Activated CD8-positive, alpha-beta memory T cell treated with anti-CD3 and anti-CD28 coated beads, Interleukin-2, amount 10 ng/mL, durations not matched to agents 7 days and 5 days (primary cell): ENCODE measurements around the gene OGFOD2. TPM values are rescaled to one million over a fixed set of nuclear protein-coding genes. Genes with fewer than 3 reads are reported as not detected.

Source experiments
- ATAC-seq: fragments of 150-1000 bp; cut with Tn5 transposase; one replicate; pipeline ENCODE4 v1.10.0; 2021; ENCODE audit warnings: moderate library complexity
- CTCF ChIA-PET: fragments of 350-600 bp; sonication (Branson Sonifier 250); formaldehyde crosslinking; loops from one replicate; lab custom pipeline; 2021; ENCODE audit warnings: antibody characterized with exemption; lab: Charles Lee
- DNase-seq: peaks from one replicate; pipeline ENCODE4 v3.0.0-alpha.2; 2020
- H3K27ac Mint-ChIP-seq: one replicate; pipeline ENCODE4 v1.8.0; 2021; ENCODE audit warnings: mild to moderate bottlenecking, mixed read lengths
- H3K27me3 Mint-ChIP-seq: one replicate; pipeline ENCODE4 v1.8.0; 2021; ENCODE audit warnings: mixed read lengths
- H3K36me3 Mint-ChIP-seq: one replicate; pipeline ENCODE4 v1.8.0; 2021; ENCODE audit warnings: mild to moderate bottlenecking, mixed read lengths
- H3K4me1 Mint-ChIP-seq: one replicate; pipeline ENCODE4 v1.8.0; 2021; ENCODE audit warnings: mixed read lengths
- H3K4me3 Mint-ChIP-seq: one replicate; pipeline ENCODE4 v1.8.0; 2021; ENCODE audit warnings: mild to moderate bottlenecking, moderate library complexity, mixed read lengths
- H3K9me3 Mint-ChIP-seq: one replicate; pipeline ENCODE4 v1.8.0; 2022; ENCODE audit warnings: low read depth, mixed read lengths
- total RNA-seq, 2 experiments: library from RNA; stranded (reverse); gene quantifications; one replicate each; pipeline ENCODE4 v1.2.3, GENCODE V29; 2021

OGFOD2 gene
- total RNA-seq, 2 experiments from 2014 or later = 23.8 to 29.8 TPM

DNA sequence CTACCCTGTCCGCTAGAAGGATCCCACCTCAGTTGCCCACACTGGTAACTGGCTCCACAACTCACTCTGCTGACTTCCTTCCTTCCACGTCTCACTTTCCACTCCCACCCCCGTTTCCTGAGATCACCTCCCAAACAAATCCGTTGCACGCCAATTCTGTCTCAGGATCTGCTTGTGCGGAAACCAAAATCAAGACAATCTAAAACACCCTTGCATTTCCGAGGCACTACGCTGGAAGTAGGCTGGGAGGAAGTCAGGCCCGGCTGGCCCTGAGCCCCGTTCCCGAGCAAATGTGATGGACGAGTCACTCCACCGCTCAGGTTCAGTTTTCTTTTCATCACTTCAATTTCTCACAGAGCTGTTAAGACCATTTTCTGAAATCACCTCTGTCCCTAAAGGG lies 31.8 kb upstream of the OGFOD2 start:
- Mint-ChIP-seq H3K27ac (no peak overlapping the region), H3K27me3 (no peaks in the 10 kb centered on the region), H3K36me3 (no peaks in the 10 kb centered on the region), H3K9me3 (no peaks in the 10 kb centered on the region), H3K4me3 (no peak overlapping the region), H3K4me1 (peaks cover 38% of the 10 kb centered on the region)
- CTCF ChIA-PET = interaction anchor here (0.7 kb wide), 1 partner anchor 45 kb away, joined by 3 read pairs; no protein-coding TSS in a partner anchor
- ATAC-seq (no peak), DNase-seq (no peak)

DNA sequence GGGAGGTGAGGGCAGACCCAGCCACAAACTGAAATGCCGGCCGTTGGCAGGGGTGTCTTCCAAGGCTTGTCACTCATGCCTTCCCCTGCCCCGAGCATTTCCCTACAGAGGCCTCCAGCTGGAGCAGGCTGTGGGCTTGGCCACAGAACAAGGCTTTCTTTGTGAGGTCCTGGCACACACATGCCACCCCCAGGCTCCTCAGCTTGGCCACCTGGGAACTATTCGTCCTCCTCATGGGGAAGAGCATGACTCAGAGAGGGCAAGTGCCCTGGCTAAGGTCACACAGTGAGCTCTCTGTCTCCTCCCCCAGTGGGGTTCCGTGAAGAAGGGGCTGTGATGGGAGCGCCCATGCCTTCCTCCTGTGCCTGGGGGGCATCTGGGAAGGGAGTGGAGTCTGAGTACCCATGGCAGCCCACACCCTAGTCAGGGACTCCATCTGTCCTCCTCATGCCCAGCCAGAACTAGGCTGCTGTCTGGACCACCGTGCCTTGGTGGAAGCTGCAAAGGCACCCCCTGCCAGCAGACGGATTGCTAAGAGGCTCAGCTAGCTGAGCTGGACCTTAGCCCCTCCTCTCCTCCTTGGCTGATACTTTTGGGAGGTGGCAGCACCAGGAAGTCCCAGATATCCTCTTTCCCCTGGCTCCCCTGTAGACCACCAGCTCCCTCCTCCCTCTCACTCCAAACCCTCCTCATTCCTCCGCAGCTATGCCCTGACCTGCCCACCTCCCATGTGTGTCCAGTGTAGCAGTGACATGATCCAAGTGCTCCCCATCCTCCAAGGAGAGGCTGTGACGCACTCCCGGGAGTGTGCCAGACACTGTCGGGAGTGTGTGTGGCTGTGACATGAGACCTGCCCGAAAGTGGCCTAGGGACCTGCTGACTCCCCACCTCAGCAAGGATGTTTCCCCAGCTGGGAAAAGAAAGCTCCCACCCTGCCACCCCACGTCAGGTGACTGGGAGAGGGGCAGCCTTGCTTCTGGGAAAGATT lies 30.1 kb upstream of the OGFOD2 start:
- Mint-ChIP-seq H3K4me1 (peaks cover 41% of the 10 kb centered on the region), H3K4me3 (no peak overlapping the region), H3K36me3 (no peaks in the 10 kb centered on the region), H3K9me3 (no peaks in the 10 kb centered on the region), H3K27ac (no peak overlapping the region), H3K27me3 (no peaks in the 10 kb centered on the region)
- no peak for DNase-seq
- CTCF ChIA-PET = interaction anchor here (0.7 to 6.3 kb wide), 7 partner anchors 9 to 149 kb away, joined by 3 to 58 read pairs (median 5); partner anchors contain the start of gene VPS37B
- ATAC-seq = no peak

DNA sequence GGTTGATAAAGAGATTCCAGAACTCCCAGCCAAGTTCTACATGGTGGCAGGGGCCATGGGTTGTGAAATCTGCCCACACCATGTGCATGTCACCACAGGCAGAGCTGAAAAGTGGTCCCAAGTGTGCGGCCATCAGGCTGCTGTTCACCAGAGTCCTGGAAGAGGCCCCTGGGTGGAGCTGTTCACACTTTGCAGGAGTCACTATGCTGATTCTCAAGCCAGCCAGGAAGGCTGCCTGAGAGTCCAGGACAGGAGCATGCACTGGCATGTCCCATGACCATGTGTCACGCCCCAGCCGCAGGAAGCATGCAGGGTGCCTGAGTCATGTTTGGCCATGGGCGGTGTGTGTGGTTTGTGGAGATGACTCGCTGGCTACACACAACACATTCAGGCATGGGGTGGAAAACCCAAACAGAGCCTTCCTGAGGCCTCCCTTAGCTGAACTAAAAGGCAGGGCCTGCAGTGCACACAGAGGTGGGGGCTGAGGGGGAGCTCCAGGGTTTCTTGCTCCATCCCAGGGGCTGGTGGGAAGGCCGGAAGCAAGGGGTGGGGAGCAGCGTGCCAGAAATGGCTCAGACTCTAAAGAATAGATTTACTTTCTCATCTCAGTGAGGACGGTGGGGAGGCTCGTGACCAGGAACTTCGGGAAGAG lies 28.2 kb upstream of the OGFOD2 start:
- DNase-seq (peak; percentile 94), ATAC-seq (peak; percentile 90)
- Mint-ChIP-seq H3K27ac (peak overlapping the region; percentile 74), H3K4me1 (peaks cover 41% of the 10 kb centered on the region), H3K9me3 (no peaks in the 10 kb centered on the region), H3K36me3 (no peaks in the 10 kb centered on the region), H3K4me3 (no peak overlapping the region), H3K27me3 (no peaks in the 10 kb centered on the region)
- CTCF ChIA-PET = interaction anchor here (0.9 to 6.3 kb wide), 15 partner anchors 9 to 153 kb away, joined by 3 to 58 read pairs (median 5); partner anchors contain the start of gene VPS37B

DNA sequence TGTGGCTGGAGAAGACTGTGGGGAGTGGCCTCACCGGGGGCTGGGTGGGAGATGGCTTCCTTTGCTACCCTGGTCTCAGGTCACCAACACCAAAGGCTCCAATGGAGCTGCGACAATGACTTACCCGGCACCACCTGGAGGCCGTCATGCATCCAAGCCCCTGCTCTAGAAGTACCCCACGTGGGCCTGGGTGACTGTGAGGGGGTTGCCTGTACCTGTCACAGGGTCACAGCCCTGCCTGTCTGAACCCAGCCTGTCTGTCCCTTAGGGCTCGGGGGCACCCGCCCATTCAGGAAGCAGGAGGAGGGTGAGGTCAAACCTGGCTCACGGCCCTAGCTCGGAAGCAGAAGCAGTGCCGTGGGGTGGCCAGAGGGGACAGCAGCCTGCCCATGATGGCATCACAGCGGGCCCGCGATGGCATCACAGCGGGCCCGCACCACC lies 27.7 kb upstream of the OGFOD2 start:
- Mint-ChIP-seq H3K27me3 (no peaks in the 10 kb centered on the region), H3K36me3 (no peaks in the 10 kb centered on the region), H3K4me3 (no peak overlapping the region), H3K27ac (peak overlapping the region; percentile 74), H3K9me3 (no peaks in the 10 kb centered on the region), H3K4me1 (peaks cover 43% of the 10 kb centered on the region)
- ATAC-seq (no peak), DNase-seq (no peak)
- CTCF ChIA-PET = interaction anchor here (0.8 to 6.3 kb wide), 12 partner anchors 9 to 154 kb away, joined by 3 to 58 read pairs (median 6); partner anchors contain the start of gene VPS37B

DNA sequence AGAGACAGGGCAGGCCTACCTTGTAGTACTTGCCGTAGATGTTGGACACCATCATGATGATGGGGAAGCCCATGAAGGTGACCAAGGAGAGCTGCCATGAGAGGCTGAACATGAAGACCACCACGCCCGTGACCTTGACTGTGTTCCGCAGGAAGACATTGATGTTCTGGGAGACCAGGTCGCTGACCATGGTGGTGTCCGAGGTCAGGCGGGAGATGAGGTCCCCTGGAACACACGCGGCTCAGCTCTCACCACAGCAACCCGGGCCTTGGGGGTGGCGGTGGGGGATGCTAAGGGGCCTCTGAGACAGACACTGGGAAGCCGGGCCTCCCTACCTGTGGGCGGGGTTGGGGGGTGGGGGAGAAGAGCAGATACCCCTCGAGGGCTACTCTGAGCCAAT lies 26.4 kb upstream of the OGFOD2 start:
- DNase-seq (no peak), ATAC-seq (no peak)
- Mint-ChIP-seq H3K27me3 (no peaks in the 10 kb centered on the region), H3K4me1 (peaks cover 32% of the 10 kb centered on the region), H3K9me3 (no peaks in the 10 kb centered on the region), H3K36me3 (no peaks in the 10 kb centered on the region), H3K27ac (no peak overlapping the region), H3K4me3 (no peak overlapping the region)
- CTCF ChIA-PET = interaction anchor here (1.2 to 6.3 kb wide), 3 partner anchors 76 to 87 kb away, joined by 3 to 58 read pairs (median 10); no protein-coding TSS in a partner anchor

DNA sequence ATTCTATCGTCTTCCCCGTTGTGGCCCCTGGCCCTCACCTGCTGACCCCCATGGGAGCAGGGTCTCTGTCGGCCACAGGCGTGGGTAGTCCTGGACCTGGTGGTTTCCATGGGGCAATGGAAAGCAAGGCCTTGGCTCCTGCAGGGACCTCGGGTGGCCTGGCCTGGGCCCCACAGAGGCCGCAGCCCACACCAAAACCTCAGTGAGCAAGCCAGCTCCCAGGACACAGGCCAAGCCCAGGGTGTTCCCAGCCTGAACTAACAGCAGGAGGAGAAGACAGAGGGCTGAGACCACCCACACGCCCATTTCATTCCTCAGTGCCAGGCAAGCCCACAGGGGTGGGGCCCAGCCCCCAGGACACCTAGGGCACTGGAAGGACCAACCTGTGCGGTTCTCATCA lies 25.6 kb upstream of the OGFOD2 start:
- H3K4me3 Mint-ChIP-seq = no peak overlapping the region
- H3K36me3 Mint-ChIP-seq = no peaks in the 10 kb centered on the region
- H3K27me3 Mint-ChIP-seq = no peaks in the 10 kb centered on the region
- no peak overlapping the region for H3K27ac Mint-ChIP-seq
- H3K9me3 Mint-ChIP-seq = no peaks in the 10 kb centered on the region
- no peak for DNase-seq
- peaks cover 31% of the 10 kb centered on the region for H3K4me1 Mint-ChIP-seq
- CTCF ChIA-PET = interaction anchor here (1.0 to 6.3 kb wide), 3 partner anchors 78 to 88 kb away, joined by 3 to 58 read pairs (median 3); no protein-coding TSS in a partner anchor
- no peak for ATAC-seq

DNA sequence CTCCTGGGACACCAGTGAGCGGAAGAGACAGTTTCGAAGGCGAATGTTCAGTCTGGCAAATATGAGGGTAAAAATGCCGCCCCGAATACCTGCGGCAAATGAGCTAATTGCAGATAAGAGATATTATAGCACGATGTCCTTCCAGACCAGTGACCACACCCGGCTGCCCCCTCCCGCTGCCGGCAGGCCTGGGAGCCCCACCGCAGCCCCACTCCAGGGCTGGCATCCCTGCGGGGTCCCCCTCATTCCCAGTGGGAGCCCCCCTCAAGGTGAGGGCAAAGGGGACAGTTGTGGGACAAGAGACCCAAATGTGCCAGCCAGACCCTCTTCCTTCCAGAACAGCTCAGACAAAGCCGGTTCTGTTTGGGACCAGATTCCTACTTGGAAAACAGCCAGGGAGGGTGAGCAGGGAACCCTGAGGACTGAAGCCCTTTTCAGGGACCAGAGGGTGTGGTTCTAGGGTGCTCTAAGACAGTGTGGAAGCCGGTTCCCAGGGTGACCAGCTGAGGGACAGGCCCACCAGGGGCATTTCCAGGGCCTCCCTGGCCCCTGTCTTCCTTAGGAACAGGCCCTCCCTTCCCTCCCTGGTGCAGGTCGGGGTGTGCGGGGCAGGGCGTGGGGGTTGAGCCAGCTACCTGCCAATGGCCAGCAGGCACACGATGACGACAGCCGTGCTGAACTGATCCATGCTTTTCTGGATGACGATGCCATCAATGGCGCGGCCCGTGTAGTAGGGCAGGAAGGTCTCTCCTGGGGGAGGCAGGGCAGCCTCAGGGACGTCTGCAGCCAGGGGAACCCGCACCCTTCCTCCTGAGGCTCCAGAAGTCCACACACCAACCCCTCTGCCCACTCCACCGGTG lies 25.0 kb upstream of the OGFOD2 start:
- no peak for DNase-seq
- Mint-ChIP-seq H3K36me3 (no peaks in the 10 kb centered on the region), H3K9me3 (no peaks in the 10 kb centered on the region), H3K4me3 (no peak overlapping the region), H3K4me1 (peaks cover 31% of the 10 kb centered on the region), H3K27me3 (no peaks in the 10 kb centered on the region), H3K27ac (no peak overlapping the region)
- CTCF ChIA-PET = interaction anchor here (1.0 to 6.3 kb wide), 2 partner anchors 78 to 89 kb away, joined by 3 to 58 read pairs; no protein-coding TSS in a partner anchor
- ATAC-seq = no peak

DNA sequence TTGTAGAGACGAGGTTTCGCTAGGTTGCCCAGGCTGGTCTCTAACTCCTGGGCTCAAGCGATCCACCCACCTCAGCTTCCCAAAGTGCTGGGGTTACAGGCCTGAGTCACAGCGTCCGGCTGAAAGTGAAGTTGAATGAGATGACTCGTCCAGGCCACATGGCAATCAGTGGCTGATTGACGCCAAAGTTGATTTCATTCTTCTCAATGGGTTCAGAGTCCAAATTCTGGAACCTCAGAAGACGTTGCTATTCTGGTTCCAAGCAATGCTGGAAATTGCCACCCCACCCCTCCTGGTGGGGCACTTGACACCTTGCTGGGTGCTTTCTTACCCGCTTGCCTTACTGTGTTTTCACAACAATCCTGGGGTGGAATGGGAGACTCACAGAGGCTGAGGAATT lies 23.6 kb upstream of the OGFOD2 start:
- Mint-ChIP-seq H3K4me1 (peaks cover 24% of the 10 kb centered on the region), H3K4me3 (no peak overlapping the region), H3K27ac (no peak overlapping the region), H3K27me3 (no peaks in the 10 kb centered on the region), H3K36me3 (no peaks in the 10 kb centered on the region), H3K9me3 (no peaks in the 10 kb centered on the region)
- CTCF ChIA-PET = interaction anchor here (1.3 to 7.9 kb wide), 7 partner anchors 61 to 157 kb away, joined by 3 to 111 read pairs (median 7); no protein-coding TSS in a partner anchor
- no peak for DNase-seq
- ATAC-seq = no peak

DNA sequence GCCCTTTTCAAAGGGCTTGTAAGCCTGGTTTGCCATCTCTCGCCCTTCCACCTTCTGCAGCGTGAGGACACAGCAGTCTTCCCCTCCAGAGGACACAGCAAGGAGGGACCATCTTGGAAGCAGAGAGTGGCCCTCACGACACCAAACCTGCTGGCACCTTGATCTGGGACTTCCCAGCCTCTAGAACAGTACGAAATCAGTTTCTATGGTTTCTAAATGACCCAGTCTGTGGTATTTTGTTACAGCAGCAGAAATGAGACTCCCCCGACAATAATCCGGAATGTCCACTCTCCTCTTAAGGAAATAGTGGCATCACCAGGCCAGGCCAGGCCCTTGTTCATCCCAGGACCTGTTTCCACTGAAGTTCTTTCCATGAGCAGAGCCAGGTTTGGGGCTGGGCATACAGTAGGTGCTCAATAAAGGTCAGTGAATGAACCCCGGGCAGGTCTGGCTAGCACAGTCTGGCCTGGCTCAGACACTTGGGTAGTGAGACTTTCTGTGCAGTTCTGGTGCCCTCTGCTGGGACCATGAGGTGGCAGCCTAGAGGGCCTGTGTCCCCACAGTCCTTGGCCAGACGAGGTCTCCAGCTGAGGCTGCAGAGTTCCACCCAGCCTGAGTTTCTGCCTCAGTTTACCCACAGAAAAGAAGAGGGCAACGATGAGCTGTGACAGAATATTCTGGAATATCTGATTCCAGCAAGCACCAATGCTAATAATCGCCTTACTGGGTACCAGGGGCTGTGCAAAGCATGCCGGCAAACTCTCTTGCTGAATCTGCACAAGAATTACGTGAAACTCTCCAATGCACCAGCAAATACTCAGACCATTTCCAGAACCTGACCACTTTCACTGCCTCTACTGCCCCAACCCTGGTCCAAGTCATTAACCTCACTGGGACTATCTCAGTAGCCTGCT lies 22.8 kb upstream of the OGFOD2 start:
- Mint-ChIP-seq H3K4me3 (no peak overlapping the region), H3K27ac (peak overlapping the region; percentile 40), H3K27me3 (no peaks in the 10 kb centered on the region), H3K4me1 (peaks cover 16% of the 10 kb centered on the region), H3K9me3 (no peaks in the 10 kb centered on the region), H3K36me3 (no peaks in the 10 kb centered on the region)
- CTCF ChIA-PET = interaction anchor here (0.6 to 7.9 kb wide), 20 partner anchors 12 to 286 kb away, joined by 3 to 111 read pairs (median 4); partner anchors contain the start of gene ABCB9
- DNase-seq = peak; percentile 86
- ATAC-seq = peak; percentile 99

DNA sequence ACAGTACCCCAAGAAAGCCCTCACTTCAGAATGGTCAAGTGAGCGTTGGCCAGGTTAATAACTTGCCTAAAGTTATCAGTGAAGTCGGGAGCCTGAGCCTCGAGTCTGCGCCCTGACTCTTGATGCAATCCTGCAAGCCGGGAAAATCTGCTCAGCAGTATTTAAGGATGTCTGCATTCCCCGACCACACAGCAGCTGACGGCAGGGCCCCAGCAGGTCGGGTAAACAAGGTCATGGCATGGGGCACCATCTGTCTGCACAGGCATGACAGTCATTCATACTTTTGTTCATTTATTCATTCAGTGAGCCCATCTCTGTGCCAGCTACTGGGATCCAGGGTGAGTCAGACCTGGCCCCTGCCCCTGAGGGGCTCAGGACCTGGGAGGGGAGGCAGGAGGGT lies 19.9 kb upstream of the OGFOD2 start:
- Mint-ChIP-seq H3K27me3 (no peaks in the 10 kb centered on the region), H3K4me3 (no peak overlapping the region), H3K36me3 (no peaks in the 10 kb centered on the region), H3K4me1 (peaks cover 5% of the 10 kb centered on the region), H3K27ac (no peak overlapping the region), H3K9me3 (no peaks in the 10 kb centered on the region)
- DNase-seq = no peak
- no peak for ATAC-seq
- CTCF ChIA-PET = interaction anchor here (0.7 to 7.9 kb wide), 8 partner anchors 9 to 161 kb away, joined by 3 to 111 read pairs (median 4); no protein-coding TSS in a partner anchor

DNA sequence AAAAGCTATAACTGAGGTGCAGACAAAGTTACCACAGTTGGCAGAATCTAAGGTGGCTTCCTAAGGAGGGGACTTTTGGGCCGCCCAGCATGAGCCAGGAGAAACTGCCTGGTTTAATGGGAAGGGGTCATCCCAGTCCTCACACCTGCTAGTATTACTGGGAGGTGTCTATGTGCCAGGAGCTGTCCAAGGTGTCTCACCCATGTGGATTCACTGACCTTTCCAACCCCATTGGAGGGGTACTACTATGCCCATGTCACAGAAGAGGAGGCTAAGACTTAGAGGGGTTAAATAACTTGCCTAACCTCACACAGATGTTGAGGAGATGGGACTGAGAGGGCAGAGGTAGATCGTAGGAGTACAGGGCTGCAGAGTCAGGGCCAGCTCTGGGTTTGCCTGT lies 19.0 kb upstream of the OGFOD2 start:
- no peaks in the 10 kb centered on the region for H3K9me3 Mint-ChIP-seq
- no peaks in the 10 kb centered on the region for H3K27me3 Mint-ChIP-seq
- no peak for DNase-seq
- H3K4me1 Mint-ChIP-seq = peaks cover 5% of the 10 kb centered on the region
- H3K27ac Mint-ChIP-seq = no peak overlapping the region
- H3K4me3 Mint-ChIP-seq = no peak overlapping the region
- no peaks in the 10 kb centered on the region for H3K36me3 Mint-ChIP-seq
- ATAC-seq = no peak
- CTCF ChIA-PET = interaction anchor here (0.7 to 7.9 kb wide), 8 partner anchors 10 to 277 kb away, joined by 3 to 111 read pairs (median 4); partner anchors contain the start of genes MPHOSPH9 and MTRFR
